GM10847 (cell line): Measurements from ENCODE around the gene ZFTA.

Experiments
- POLR2A ChIP-seq: IDR thresholded peaks from 2 replicates; pipeline ENCODE4 v1.6.1; 2011; ENCODE audit not compliant: insufficient read length; ENCODE audit errors: extremely low read depth

ZFTA gene

DNA sequence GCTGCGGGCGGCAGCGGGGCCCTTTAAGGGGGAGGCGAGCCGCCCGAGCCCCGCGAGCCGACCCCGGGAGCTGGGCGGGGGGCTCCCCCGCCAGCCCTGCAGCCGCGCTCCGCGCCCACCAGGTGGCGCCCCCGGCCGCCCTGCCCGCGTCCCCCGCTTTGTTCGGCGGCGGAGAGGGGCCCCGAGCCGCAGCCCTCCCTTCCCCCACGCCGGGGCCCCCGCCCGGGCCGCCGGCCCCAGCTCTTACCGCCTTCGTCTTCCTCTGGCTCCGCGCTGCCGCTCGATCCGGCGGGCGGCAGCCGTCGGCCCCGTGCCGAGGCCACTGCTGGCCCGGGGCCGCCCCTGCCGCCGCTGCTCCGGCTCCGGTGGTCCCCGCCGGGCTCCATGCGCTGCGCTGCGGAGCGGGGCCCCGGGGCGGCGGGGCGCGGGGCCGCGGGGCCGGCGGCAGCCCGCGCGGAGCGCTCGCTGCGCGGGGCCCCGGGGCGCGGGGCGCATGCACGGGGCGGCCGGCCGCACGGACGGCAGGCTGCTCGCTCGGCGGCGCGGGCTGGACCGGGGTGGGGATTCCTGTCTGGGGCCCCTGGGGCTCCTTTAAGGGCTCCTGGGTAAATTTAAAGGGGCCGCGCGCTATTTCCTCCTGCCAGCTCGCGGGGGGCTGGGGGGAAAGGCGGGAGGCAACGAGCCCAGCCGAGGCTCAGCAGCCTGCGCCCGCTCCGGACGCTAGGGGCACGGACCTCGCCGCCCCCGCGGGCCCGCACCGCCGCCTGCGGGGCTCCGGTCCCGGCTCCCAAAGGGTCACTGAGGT lies at the start of gene ZFTA:
Gene ZFTA (minus strand): TSS at position 539 of the 805 bp plus-strand sequence. CDS start 153 bp downstream, at position 386.
- TF ChIP-seq POLR2A, result no peak

DNA sequence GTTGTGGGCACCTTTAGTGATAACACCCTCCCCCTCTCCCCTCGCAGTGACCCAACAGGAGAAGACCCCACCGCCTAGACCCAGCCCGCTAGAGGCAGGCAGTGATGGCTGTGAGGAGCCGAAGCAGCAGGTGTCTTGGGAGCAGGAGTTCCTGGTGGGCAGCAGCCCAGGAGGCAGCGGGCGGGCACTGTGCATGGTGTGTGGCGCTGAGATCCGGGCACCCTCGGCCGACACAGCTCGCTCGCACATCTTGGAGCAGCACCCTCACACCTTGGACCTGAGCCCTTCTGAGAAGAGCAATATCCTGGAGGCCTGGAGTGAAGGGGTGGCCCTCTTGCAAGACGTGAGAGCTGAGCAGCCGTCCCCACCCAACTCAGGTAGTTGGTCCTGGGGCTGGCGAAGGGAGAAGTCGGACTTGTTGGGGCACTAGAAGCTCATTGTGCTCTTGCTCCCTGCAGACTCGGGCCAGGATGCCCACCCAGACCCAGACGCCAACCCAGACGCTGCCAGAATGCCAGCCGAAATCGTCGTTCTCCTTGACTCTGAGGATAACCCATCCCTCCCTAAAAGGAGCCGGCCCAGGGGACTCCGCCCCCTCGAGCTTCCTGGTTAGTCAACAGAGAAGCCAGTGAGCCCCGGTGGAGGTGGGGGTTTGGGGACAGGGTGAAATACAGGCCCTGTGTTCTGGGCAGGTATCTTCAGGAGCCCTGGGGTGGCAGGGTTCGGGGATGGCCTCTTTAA lies 49.4 kb upstream of the ZFTA start:
- TF ChIP-seq POLR2A, result no peak

DNA sequence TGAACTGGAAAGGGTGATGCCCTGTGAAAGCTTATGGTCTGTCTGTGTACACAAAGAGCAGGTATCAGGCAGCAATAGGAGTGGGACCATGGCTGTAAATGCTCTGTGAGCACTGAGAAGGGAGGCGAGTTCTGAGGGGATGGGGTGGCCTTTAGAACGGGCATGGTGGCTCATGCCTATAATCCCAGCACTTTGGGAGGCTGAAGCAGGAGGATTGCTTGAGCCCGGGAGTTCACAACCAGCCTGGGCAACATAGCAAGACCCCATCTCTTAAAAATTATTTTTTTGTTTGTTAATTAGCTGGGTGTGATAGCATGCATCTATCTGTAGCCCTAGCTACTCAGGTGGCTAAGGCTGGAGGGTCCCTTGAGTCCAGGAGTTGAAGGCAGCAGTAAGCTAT lies 48.2 kb upstream of the ZFTA start:
- TF ChIP-seq POLR2A, result no peak

DNA sequence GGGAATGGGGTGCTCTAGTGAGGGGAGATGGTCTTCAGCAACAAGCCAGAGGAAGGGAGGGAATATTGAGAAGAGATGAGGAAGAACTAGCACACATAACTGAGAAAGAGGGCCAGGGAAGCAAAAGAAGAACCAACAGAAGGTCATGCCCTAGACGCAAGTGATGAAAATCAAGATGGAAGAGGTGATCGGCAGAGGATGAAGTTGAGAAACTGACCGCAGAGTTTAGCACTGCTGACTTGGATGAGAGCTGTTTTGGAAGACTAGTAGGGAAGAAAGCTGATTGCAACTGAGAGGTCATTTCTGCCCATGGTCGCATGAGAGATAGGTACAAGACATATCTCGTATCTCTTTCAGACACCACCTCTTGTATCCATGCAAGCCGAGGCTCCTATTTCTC lies 47.6 kb upstream of the ZFTA start:
- no peak for TF ChIP-seq POLR2A

DNA sequence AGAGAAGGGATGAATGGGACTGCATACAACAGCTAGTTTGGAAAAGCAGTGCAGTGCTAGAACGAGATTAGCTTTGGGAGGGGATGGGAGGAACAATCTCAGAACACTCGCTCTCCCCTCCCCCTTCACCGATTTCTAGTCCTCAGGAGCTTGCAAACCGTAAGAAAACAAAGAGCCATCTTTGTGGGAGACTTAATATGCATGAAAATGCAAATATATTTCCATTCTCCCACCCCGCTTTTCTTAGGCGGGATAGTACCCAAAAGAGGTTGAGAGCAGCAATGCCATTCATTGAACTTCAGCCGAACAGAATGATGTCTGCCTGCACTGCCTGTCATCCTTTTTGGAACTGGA lies 45.8 kb upstream of the ZFTA start:
- TF ChIP-seq POLR2A, result no peak

DNA sequence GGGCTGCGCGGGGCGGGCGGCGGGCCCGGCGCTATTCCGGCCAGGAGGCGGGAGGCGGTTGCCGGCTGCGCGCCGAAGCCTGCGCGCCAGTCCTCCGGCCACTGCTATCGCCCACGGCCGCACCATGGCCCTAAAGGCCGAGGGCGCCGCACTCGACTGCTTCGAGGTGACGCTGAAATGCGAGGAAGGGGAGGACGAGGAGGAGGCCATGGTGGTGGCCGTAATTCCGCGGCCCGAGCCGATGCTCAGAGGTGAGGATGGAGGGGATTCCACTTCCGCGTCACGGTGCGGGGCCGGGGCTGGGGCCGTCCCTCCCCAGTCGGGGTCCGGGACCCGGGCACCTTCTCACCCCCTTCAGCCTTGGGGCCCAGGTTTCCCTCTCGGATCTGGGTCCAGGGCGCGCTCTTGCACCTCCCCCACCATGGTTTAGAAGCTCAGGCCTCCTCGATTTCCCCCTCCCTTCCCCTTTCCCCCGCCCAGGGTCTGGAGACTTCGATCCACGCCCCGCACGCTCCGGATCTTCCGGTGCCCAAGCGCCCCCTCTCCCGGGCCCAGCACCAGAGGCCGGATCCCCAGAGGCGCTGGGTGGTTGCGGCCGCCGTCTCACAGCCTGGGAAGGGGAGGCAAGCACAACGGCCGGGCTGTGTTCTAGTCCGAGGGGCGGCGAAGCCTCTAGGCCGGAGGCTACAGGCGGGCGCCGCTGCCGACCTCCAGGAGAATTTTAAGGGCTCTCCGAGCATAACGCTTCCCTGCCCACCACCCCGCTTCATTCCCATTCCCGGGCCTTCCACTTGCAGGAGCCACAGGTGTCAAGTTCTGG lies 45.2 kb upstream of the ZFTA start:
- TF ChIP-seq POLR2A, result no peak

DNA sequence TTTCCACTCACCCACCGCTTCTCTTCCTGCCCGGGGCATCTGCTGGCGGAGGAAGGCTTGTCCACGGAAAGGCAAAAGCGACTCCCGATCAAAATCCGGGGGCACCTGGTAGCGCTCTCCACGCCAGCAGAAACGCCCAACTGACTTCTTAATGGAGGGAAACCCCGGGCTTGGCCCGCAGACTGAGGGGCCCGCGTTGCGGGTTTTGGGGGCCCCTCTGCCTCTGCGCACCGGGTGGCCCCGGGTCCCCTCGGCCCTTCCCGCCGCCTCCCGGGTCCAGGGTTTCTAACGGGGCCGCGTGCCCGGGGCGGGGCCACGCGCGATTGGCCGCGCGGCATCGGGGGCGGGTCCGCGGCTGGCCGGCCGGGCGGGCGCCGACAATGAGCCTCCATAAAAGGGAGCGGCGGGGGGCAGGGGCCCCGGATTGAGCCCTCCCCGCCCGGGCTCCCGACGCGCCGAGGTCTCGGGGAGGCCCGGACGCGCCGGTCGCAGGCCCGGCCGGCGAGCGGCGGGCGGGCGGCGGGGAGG lies 44.5 kb upstream of the ZFTA start, which contains the start of gene SPINDOC:
Gene SPINDOC (plus strand): TSS at position 422 of the 528 bp plus-strand sequence. CDS start 231 bp downstream, outside the sequence.
- peak; percentile 68 for TF ChIP-seq POLR2A

DNA sequence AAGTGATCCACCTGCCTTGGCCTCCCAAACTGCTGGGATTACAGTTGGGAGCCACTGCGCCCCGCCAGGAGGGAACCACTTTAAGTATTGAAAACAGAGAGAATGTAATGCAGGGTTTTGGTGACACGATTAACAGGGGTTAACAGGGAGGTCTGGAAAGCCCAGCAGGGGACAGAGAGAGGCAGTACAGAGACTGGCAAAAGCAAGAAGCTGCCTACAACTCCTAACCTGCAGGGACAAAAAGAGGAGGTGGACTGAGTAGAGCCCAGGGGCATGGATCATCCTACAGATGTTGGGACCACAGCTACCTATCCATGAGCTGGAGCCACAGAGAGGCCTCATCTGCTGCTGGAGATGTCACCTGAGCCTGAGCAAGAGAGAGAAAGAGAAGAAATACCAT lies 42.9 kb upstream of the ZFTA start:
- TF ChIP-seq POLR2A, result no peak

DNA sequence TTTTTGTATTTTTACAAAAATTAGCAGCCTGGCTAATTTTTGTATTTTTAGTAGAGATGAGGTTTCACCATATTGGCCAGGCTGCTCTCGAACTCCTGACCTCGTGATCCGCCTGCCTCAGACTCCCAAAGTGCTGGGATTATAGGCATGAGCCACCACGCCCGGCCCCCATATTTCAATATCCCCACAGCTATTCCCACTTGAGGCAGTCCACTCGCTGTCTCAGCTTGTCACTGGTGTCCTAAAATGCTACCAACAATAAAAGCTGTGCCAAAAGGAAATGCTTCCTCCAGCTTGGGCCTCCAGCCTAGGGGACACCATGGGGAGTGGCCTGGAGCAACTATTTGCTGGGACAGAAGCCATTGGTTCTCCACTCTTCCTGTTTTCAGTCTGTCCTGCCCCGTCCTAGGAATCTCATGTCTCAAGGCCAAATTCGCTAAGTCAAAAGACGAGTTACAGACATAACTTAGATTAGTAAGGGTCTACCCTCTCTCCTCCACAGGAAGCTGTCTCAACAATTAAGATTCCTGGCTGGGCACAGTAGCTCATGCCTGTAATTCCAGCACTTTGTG lies 37.4 kb upstream of the ZFTA start:
- no peak for TF ChIP-seq POLR2A

DNA sequence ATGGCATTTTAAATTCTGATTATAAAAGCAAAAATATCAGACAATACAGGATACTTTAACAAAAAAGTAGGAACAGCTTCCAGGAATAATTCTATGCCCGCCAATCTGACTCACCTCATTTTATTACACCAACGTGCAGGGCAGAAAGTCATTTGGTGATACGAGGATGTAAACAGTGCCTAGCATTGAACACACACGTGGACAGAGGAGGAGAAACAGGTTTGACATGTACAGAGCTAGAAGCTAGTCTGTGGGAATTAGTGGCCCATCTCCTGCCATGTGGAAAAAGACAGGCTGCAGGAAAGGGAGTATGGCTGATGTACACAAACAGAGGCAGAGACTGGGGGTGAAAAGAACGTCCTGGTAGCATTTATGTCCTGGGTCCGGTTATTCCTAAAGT lies 35.7 kb upstream of the ZFTA start:
- no peak for TF ChIP-seq POLR2A

DNA sequence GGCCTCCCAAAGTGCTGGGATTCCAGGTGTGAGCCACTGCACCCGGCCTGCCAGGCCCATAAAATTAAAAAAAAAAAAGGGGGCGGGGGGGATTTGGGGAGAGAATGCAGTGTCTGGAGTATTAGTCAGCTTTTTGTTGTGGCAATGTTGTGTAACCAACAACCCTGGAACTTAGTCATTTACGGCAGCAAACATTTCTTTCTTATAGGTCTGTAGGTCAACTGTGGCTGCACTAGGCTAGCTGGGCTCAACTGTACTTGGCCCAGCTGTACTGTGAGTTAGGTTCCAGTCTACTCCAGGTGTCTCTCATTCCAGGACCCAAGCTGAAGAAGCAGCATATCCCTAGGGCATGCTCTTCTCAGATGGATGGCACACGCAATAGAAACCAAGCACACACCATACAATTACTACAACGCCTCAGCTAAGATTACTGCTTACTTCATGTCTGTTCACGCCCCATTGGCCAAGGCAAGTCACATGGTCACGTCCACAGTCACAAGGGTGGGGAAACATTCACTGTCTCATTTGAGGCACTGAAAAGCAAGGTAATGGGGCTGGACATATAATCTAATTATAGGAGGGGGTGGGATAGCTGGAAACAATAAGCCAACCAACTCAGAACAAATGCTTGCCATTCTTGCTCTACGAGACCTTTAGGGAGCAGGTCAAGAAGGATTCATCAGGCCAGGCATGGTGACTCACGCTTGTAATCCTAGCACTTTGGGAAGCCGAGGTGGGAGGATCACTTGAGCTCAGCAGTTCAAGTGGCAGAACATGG lies 34.3 kb upstream of the ZFTA start:
- no peak for TF ChIP-seq POLR2A

DNA sequence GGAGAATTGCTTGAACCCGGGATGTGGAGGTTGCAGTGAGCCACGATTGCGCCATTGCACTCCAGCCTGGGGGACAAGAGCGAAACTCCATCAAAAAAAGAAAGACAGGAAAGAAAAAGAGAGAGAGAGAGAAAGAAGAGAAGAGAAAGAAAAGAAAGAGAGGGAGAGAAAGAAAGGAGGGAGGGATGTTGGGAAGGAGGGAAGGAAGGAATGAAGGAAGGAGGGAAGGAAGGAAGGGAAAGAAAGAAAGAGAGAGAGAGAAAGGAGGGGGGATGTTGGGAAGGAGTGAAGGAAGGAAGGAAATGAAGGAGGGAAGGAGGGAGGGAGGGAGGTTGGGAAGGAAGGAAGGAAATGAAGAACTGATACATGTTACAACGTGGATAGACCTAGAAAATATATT lies 32.3 kb upstream of the ZFTA start:
- no peak for TF ChIP-seq POLR2A

DNA sequence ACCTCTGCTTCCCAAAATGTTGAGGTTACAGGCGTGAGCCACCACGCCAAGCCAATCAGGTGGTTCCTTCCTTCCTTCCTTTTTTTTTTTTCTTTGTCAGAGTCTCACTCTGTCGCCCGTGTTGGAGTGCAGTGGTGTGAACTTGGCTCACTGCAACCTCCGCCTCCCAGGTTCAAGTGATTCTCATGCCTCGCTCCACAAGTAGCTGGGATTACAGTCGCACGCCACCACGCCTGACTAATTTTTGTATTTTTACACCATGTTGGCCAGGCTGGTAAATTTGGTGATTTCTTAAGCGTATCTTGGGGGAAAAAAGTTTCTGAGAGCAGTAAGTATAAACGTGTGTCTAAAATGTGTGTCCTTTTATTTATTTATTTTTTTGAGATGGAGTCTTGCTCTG lies 26.5 kb upstream of the ZFTA start:
- no peak for TF ChIP-seq POLR2A

DNA sequence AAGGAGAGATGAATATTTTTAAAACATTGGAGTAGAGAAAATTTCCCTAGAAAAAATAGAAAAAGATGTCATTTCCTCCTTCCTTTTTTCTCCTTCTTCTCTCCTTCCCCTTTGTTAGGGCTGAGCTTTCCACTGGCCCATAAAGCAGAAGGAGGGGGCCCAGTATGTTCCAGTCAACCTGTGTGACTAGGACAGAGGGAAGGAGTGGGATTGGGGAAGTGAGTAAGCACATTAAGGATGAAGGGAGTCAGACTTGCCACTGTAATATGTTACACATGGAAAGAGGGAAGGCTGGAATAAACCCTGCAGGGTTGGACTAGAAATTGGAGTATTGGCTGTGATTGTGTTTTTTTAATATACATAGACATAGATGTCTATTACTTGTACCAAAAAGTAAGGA lies 24.6 kb upstream of the ZFTA start:
- TF ChIP-seq POLR2A, result no peak
